ENCODE measurements around the gene ABHD18.
"Not testable (repeated sequence)": the region's sequence is repeated elsewhere in the genome, so short reads cannot be mapped to it uniquely, and the experiment has no call there.

- not testable (repeated sequence) for TF ChIP-seq SMC3 (IDR thresholded peaks at IDR 0.05; ENCODE audit: low read depth, low read length); CTCF (IDR thresholded peaks at IDR 0.05); FOXM1 (IDR thresholded peaks at IDR 0.05; ENCODE audit: low read depth); RCOR1 (IDR thresholded peaks at IDR 0.05; ENCODE audit: low read length); POLR2AphosphoS5 (IDR thresholded peaks at IDR 0.05; ENCODE audit: low read depth, low read length); ZBTB33 (IDR thresholded peaks at IDR 0.05; ENCODE audit: borderline replicate concordance, low read depth); IRF3 (IDR thresholded peaks at IDR 0.05; ENCODE audit: low read depth, low read length); EZH2phosphoT487 (IDR thresholded peaks at IDR 0.05; ENCODE audit: borderline replicate concordance, low read depth); SIN3A (IDR thresholded peaks at IDR 0.05; ENCODE audit: borderline replicate concordance, low read depth, low read length); RAD21 (IDR thresholded peaks at IDR 0.05; ENCODE audit: low read length); EP300 (IDR thresholded peaks at IDR 0.05; ENCODE audit: borderline replicate concordance in 1 of 2, low read depth in 1 of 2, low read length in 1 of 2); NFIC (IDR thresholded peaks at IDR 0.05; ENCODE audit: borderline replicate concordance); USF1 (IDR thresholded peaks at IDR 0.05; ENCODE audit: borderline replicate concordance, low read depth); JUND (IDR thresholded peaks at IDR 0.05)
Observed at GRCh38 chr4:127970925-127971324, 5.7 kb downstream of the ABHD18 start.
